GM23338 (cell line): Measurements from ENCODE around the gene GSTT4. TPM values are rescaled to one million over a fixed set of nuclear protein-coding genes. Genes with fewer than 3 reads are reported as not detected.
"Not testable (repeated sequence)": the region's sequence is repeated elsewhere in the genome, so short reads cannot be mapped to it uniquely, and the experiment has no call there.

Experiments used
- ATAC-seq: fragments of 200-7000 bp; cut with Tn5 transposase; 3 replicates; pipeline ENCODE4 v1.9.1; 2020
- DNase-seq: peaks from one replicate; pipeline ENCODE4 v3.0.0-alpha.2; 2015; ENCODE audit warnings: low spot score
- H2AFZ ChIP-seq: fragments of 200-600 bp; sonication (generic); 2 replicates; pipeline ENCODE4 v1.8.0; 2016; ENCODE audit warnings: antibody characterized with exemption, mild to moderate bottlenecking, moderate library complexity
- H3F3A ChIP-seq: fragments of 200-600 bp; sonication (generic); replicated peaks from 2 replicates; pipeline ENCODE4 v1.8.0; 2017; ENCODE audit warnings: antibody characterized with exemption, mixed run types, low read depth
- H3K27ac ChIP-seq: fragments of 200-600 bp; sonication (generic); 2 replicates; pipeline ENCODE4 v1.6.1; 2016; ENCODE audit warnings: low read depth
- H3K27me3 ChIP-seq: fragments of 200-600 bp; sonication (generic); 2 replicates; pipeline ENCODE4 v1.8.0; 2016; ENCODE audit warnings: mild to moderate bottlenecking, mixed run types, moderate library complexity; ENCODE audit not compliant: insufficient read depth
- H3K36me3 ChIP-seq: fragments of 200-600 bp; sonication (generic); 2 replicates; pipeline ENCODE4 v1.8.0; 2016; ENCODE audit warnings: mild to moderate bottlenecking; ENCODE audit not compliant: insufficient read depth
- H3K4me1 ChIP-seq: fragments of 200-600 bp; sonication (generic); 2 replicates; pipeline ENCODE4 v1.8.0; 2016; ENCODE audit warnings: mild to moderate bottlenecking, moderate library complexity; ENCODE audit not compliant: insufficient read depth
- H3K4me2 ChIP-seq: fragments of 200-600 bp; sonication (generic); 2 replicates; pipeline ENCODE4 v1.7.1; 2017; ENCODE audit warnings: mixed run types
- H3K4me3 ChIP-seq: fragments of 200-600 bp; sonication (generic); 2 replicates; pipeline ENCODE4 v1.6.1; 2016; ENCODE audit warnings: mixed run types
- H3K79me2 ChIP-seq: fragments of 200-600 bp; sonication (generic); replicated peaks from 2 replicates; pipeline ENCODE4 v1.8.0; 2017; ENCODE audit warnings: mild to moderate bottlenecking; ENCODE audit not compliant: insufficient read depth
- H3K9me2 ChIP-seq: fragments of 200-600 bp; sonication (generic); 2 replicates; pipeline ENCODE4 v1.8.0; 2017; ENCODE audit not compliant: insufficient read depth
- H4K20me1 ChIP-seq: fragments of 200-600 bp; sonication (generic); replicated peaks from 2 replicates; pipeline ENCODE4 v1.8.0; 2017; ENCODE audit warnings: mild to moderate bottlenecking; ENCODE audit not compliant: insufficient read depth
- H3K27ac Mint-ChIP-seq: 2 replicates; pipeline ENCODE4 v1.8.0; 2020; ENCODE audit warnings: inconsistent platforms, mild to moderate bottlenecking, moderate library complexity, mixed read lengths
- H3K27me3 Mint-ChIP-seq: 3 replicates; pipeline ENCODE4 v1.8.0; 2022; ENCODE audit warnings: low read depth, mild to moderate bottlenecking, moderate library complexity, mixed read lengths, inconsistent platforms; ENCODE audit not compliant: insufficient read depth, poor library complexity
- H3K36me3 Mint-ChIP-seq: 3 replicates; pipeline ENCODE4 v1.8.0; 2021; ENCODE audit warnings: low read depth, mild to moderate bottlenecking, inconsistent platforms, moderate library complexity, mixed read lengths
- H3K4me1 Mint-ChIP-seq: 3 replicates; pipeline ENCODE4 v1.8.0; 2020; ENCODE audit warnings: mild to moderate bottlenecking, inconsistent platforms, mixed read lengths
- H3K4me3 Mint-ChIP-seq: 3 replicates; pipeline ENCODE4 v1.8.0; 2021; ENCODE audit warnings: moderate library complexity, mild to moderate bottlenecking, inconsistent platforms, mixed read lengths
- H3K9me3 Mint-ChIP-seq: 3 replicates; pipeline ENCODE4 v1.8.0; 2020; ENCODE audit warnings: moderate library complexity, mild to moderate bottlenecking, inconsistent platforms, mixed read lengths
- CREB1 ChIP-seq: fragments of 250-450 bp; sonication (Bioruptor Pico); IDR thresholded peaks from 2 replicates; pipeline ENCODE4 v1.5.0; 2020; ENCODE audit warnings: low read depth, mild to moderate bottlenecking, moderate library complexity
- CTCF ChIP-seq, 2 experiments: fragments of 200-600 bp in 1 of 2; sonication (generic) in 1 of 2; conservative IDR thresholded peaks; 2 replicates each; pipeline versions ENCODE4 v1.5.1 to v1.6.1; 2016 to 2017; ENCODE audit warnings: antibody characterized with exemption in 2 of 2, low read depth in 2 of 2, mild to moderate bottlenecking in 2 of 2, moderate library complexity in 1 of 2
- ETS1 ChIP-seq: IDR thresholded peaks from 2 replicates; pipeline ENCODE4 v1.6.1; 2016; ENCODE audit warnings: antibody characterized with exemption
- EZH2 ChIP-seq: fragments of 200-600 bp; sonication (generic); IDR thresholded peaks from one replicate; pipeline ENCODE4 v1.8.0; 2017; ENCODE audit warnings: antibody characterized with exemption, mild to moderate bottlenecking, low read depth; ENCODE audit not compliant: unreplicated experiment
- EZH2phosphoT487 ChIP-seq: fragments of 200-600 bp; sonication (generic); IDR thresholded peaks from one replicate; pipeline ENCODE4 v1.8.1; 2018; ENCODE audit warnings: antibody characterized with exemption; ENCODE audit not compliant: unreplicated experiment
- NANOG ChIP-seq: IDR thresholded peaks from 2 replicates; pipeline ENCODE4 v1.6.1; 2016; ENCODE audit warnings: antibody characterized with exemption, borderline replicate concordance
- POLR2AphosphoS5 ChIP-seq: IDR thresholded peaks from 2 replicates; pipeline ENCODE4 v1.6.1; 2016; ENCODE audit warnings: antibody characterized with exemption, low read depth
- REST ChIP-seq: IDR thresholded peaks from one replicate; pipeline ENCODE4 v1.6.1; 2018; ENCODE audit warnings: antibody characterized with exemption; ENCODE audit not compliant: unreplicated experiment
- ZNF331 ChIP-seq: fragments of 250-450 bp; sonication (Bioruptor Pico); IDR thresholded peaks from 2 replicates; pipeline ENCODE4 v1.5.0; 2020; ENCODE audit warnings: low read depth, mild to moderate bottlenecking, moderate library complexity
- ZNF462 ChIP-seq: fragments of 250-450 bp; sonication (Bioruptor Pico); IDR thresholded peaks from 2 replicates; pipeline ENCODE4 v1.5.0; 2020; ENCODE audit warnings: mild to moderate bottlenecking, moderate library complexity
- polyA plus RNA-seq: library from polyadenylated mRNA; unstranded; fragments of >200 nt; fragmentation: Nextera tagmentation; extraction: Ambion mirVana; gene quantifications from 2 replicates; pipeline ENCODE4 v1.2.1, GENCODE V29; 2016
- total RNA-seq: library from RNA; depleted of rRNA; stranded (reverse); fragments of >200 nt; shearing (Covaris generic); gene quantifications from 2 replicates; pipeline ENCODE4 v1.2.3, GENCODE V29; 2014

Gene GSTT4
- total and polyA plus RNA-seq, 2 experiments from 2014 or later: not detected

GRCh38 chr22:24001314-24001713 lies 3.9 kb downstream of the GSTT4 start:
- no peak for TF ChIP-seq NANOG
- TF ChIP-seq CTCF (conservative IDR thresholded peaks at IDR 0.05; ENCODE audit: low read depth in 2 of 2): peak; percentile 20 to 33; a peak in 2 of 4 replicates
- TF ChIP-seq ZNF331 (CRISPR knock-in tag): no peak
- no peak for TF ChIP-seq EZH2
- TF ChIP-seq REST: no peak
- TF ChIP-seq POLR2AphosphoS5: no peak
- TF ChIP-seq EZH2phosphoT487: no peak
- TF ChIP-seq ZNF462: no peak
- TF ChIP-seq CREB1: 0 out of 2 replicates have a peak, but pooled peaks have one; percentile 10
- no peak for TF ChIP-seq ETS1
- no peaks in the 10 kb centered on the region for H3K9me3 Mint-ChIP-seq
- H3K4me1 Mint-ChIP-seq: peaks cover 7% of the 10 kb centered on the region
- H3K79me2 ChIP-seq: no peaks in the 10 kb centered on the region
- H3K4me3 ChIP-seq: no peak overlapping the region
- peak overlapping the region; percentile 98 for H2AFZ ChIP-seq
- peaks cover 16% of the 10 kb centered on the region for H3K27me3 Mint-ChIP-seq
- 0 out of 2 replicates have a peak, but pooled peaks cover 4% of the 10 kb centered on the region for H3F3A ChIP-seq
- no peaks in the 10 kb centered on the region for H3K36me3 Mint-ChIP-seq
- no peaks in the 10 kb centered on the region for H3K27me3 ChIP-seq
- no peak overlapping the region for H3K27ac Mint-ChIP-seq
- no peak overlapping the region for H3K27ac ChIP-seq
- peak; percentile 76 for DNase-seq
- H3K36me3 ChIP-seq: no peaks in the 10 kb centered on the region
- H4K20me1 ChIP-seq: no peaks in the 10 kb centered on the region
- no peak overlapping the region for H3K4me2 ChIP-seq
- H3K4me1 ChIP-seq: peaks cover 8% of the 10 kb centered on the region; the same call in 1 of the 2 replicates
- ATAC-seq: peak; percentile 94
- H3K9me2 ChIP-seq: no peaks in the 10 kb centered on the region; the same call in 1 of the 2 replicates
- H3K4me3 Mint-ChIP-seq: no peak overlapping the region; the same call in 2 of the 3 replicates

GRCh38 chr22:23999779-24000178 lies 5.5 kb downstream of the GSTT4 start:
- not testable (repeated sequence) for H3K27ac Mint-ChIP-seq, DNase-seq, H3K9me3 Mint-ChIP-seq, H3K4me3 Mint-ChIP-seq, H2AFZ ChIP-seq, H3K4me2 ChIP-seq, H3K27ac ChIP-seq, H3K9me2 ChIP-seq, ATAC-seq, H3K79me2 ChIP-seq, H4K20me1 ChIP-seq, H3F3A ChIP-seq, H3K4me1 ChIP-seq, H3K36me3 ChIP-seq, H3K36me3 Mint-ChIP-seq, H3K27me3 ChIP-seq, H3K4me3 ChIP-seq, H3K4me1 Mint-ChIP-seq
- H3K27me3 Mint-ChIP-seq: peaks cover 16% of the 10 kb centered on the region
